Stimulated activated CD4-positive, alpha-beta T cell treated with anti-CD3 and anti-CD28 coated beads, Interleukin-12 subunit alpha, Interleukin-12 subunit beta, amount 100 ng/mL, for 48 hours (primary cell): ENCODE results near the gene DOCK3.
"Not testable (repeated sequence)": the region's sequence is repeated elsewhere in the genome, so short reads cannot be mapped to it uniquely, and the experiment has no call there.

Experiments used
- DNase-seq, 3 donors: peaks; one replicate each; pipeline ENCODE4 v3.0.0-alpha.2; 2020; ENCODE audit warnings: low read depth in 2 of 3, low spot score in 1 of 3

Gene DOCK3

DNA sequence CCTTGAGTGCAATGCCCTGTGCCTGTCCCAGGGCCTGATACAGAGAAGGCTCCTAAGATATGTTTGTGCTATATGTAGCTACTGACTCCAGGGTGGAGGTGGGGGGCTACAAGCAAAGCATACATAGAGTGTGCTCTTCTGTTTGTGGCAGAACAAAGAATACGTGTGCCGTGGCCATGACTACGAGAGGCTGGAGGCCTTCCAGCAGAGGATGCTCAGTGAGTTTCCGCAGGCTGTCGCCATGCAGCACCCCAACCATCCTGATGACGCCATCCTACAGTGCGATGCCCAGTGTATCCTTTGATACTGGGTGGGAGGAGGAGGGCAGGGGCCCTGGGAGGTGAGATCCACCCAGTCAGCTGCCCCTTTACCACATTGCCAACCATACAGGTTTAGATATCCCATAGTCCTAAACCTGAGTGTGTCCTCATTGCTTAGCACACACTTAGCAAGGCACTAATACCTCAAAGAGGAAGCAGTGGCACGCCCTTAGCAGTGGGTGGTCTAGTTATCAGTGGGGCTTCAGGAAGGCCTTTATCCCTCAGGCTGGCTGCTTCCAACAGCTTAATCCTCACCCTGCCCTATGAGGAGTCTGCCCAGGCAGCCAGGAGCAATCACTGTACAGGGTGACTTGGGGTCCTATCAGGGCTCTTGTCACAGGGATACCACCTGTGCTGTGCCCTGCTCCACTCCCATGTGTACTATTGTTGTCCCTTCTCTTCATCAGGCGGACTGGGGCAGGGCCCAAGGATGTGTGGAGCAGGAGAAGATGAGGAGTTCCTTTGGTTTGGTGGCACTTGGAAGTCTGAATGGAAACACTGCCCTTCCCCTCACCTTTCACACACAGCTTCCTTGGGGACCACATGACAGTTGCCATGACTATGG is 680.2 kb downstream of the DOCK3 start:
- no peak for DNase-seq

DNA sequence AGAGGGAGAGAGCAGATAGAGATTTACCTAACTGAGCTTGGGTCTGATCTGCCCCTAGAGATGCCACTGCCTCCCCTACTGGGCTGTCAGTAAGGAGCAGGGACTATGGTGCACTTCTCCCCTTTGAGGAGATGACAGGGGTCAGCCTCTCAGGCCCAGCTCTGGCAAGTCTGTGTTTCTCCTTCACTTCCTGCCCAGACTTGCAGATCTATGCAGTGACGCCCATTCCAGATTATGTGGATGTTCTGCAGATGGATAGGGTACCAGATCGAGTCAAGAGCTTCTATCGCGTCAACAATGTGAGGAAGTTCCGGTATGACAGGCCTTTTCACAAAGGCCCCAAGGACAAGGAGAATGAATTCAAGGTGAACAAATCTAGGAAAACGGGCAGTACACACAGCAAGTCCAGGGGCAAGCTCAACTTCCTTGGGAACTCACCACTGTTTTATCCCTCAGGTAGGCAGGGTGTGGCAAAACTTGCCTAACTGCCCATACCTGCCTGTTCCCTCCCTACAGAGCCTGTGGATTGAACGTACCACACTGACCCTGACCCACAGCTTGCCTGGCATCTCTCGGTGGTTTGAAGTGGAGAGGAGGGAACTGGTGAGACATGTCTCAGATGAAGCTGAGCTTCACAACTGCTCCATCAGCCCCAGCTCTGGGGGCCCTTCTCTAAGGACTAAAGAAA is 681.3 kb downstream of the DOCK3 start:
- no peak for DNase-seq

DNA sequence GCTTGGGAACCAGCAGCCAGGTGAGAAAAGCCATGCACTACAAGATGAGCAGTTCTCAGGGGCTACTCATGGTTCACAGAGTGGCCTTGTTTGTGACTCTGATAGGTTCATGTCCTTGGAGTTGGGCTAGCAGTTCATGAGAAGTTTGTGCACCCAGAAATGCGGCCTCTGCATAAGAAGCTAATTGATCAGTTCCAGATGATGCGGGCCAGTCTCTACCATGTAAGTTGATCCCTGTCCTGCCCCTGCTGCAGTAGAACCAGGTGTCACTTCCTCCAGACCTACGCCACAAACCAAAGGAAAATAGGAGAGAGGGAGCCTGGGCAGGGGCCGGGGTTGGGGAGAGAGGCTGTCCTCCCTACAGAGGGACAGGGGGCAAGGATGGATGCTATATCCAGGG is 683.1 kb downstream of the DOCK3 start:
- no peak for DNase-seq

DNA sequence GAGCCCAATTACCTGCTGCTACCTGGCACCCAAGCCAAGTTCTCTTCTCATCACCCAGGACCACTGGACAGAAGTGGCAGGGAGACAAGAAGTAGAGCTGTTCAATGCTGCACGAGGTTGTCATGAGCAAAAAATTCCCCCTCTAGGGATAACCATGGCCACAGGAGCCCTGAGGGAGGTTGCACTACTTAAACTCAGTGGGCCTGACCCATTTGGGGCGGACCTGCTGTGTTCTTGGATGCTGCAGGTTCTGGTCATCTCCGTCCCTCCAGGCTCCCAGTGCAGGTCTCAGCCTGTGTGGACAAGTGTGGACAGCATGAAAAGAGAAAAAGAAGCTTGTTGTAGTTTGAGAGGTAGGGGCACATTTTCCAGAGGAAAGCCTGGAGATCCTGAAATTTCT is 684.3 kb downstream of the DOCK3 start:
- DNase-seq, result no peak

DNA sequence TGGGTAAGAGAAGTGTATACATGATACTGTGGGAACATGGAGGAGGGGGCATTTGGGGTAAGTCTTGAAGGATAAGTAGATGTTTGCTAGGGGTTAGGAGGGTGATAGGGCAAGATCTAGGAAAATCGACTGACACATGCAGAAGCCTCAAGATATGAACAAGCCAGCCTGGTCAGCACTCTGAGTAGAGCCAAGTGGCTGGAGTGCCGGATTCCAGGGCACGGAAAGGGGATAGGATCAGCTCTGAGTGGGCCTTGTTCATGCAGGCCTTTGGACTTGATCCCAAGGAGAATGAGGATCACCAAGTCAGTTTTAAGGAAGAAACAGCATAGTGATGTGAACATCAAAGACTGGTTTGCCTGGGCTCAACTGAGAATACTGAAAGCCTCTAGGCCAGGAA is 686.1 kb downstream of the DOCK3 start:
- DNase-seq, result no peak

DNA sequence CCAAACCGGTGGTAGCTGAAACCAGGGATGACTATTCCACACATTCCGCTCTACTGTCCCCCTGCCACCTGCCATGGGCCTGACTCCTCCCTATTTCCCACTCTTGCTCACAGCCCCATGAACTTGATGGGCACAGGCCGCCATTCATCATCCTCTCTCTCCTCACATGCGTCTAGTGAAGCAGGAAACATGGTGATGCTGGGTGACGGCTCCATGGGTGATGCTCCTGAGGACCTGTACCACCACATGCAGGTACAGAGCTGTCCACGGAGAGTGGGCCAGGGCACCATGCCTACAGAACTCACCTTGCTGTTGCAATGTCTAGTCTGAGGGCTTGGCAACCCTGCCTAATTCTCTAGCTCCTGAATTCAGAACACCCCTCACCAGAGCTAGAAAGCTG is 687.0 kb downstream of the DOCK3 start:
- DNase-seq, result no peak

DNA sequence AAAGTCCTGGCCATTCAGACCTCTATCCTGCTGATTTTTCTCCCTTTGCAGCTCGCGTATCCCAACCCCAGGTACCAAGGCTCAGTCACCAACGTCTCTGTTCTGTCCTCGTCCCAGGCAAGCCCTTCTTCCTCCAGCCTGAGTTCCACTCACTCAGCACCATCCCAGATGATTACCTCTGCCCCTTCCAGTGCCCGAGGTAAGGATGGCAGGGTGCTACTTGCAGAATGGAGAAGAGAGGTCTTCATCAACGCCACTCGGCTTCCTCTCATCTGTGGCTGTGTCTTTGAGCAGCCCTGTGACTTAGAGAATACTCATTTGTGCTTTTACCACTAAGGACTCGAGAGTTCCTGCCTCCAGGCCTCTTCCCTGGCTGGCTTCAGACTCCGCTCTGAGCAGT is 687.7 kb downstream of the DOCK3 start:
- no peak for DNase-seq

DNA sequence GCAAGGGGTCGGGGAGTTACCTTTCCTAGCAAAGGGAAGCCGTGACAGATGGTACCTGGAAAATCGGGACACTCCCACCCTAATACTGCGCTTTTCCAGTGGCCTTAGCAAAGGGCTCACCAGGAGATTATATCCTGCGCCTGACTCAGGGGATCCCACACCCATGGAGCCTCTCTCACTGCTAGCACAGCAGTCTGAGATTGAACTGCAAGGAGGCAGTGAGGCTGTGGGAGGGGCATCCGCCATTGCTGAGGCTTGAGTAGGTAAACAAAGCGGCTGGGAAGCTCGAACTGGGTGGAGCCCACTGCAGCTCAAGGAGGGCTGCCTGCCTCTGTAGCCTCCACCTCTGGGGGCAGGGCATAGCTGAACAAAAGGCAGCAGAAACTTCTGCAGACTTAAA is 693.5 kb downstream of the DOCK3 start:
- not testable (repeated sequence) for DNase-seq

DNA sequence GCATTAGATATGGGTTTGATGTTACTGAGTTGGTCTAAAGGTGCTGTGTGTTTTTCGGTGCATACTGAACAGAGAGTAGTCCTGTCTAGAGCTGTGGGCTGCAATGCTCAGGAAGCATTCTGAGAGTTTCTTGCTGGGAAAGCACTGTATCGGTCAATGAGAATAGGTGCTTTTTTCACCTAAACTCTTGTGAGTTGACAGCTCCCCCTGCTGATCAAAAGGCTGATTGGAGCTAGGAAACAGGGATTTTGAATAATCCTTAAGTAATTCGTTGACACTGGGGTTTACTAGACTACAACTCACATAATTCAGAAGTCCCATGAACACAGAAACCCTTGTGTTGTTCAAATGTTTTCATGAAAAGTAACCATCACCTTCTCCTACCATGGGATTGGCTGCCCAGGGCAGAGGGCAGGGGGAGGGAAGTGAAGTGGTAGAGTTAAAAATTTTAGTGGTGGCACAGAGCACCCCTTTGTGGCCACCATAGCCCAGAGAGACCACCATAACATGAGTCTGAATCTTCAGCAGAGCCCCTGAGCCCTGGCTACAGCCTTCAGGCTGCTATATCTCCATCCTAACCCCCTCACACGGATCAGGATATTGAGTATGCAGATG is 697.3 kb downstream of the DOCK3 start:
- peak in 1 of 3 donors; percentile 68 for DNase-seq

DNA sequence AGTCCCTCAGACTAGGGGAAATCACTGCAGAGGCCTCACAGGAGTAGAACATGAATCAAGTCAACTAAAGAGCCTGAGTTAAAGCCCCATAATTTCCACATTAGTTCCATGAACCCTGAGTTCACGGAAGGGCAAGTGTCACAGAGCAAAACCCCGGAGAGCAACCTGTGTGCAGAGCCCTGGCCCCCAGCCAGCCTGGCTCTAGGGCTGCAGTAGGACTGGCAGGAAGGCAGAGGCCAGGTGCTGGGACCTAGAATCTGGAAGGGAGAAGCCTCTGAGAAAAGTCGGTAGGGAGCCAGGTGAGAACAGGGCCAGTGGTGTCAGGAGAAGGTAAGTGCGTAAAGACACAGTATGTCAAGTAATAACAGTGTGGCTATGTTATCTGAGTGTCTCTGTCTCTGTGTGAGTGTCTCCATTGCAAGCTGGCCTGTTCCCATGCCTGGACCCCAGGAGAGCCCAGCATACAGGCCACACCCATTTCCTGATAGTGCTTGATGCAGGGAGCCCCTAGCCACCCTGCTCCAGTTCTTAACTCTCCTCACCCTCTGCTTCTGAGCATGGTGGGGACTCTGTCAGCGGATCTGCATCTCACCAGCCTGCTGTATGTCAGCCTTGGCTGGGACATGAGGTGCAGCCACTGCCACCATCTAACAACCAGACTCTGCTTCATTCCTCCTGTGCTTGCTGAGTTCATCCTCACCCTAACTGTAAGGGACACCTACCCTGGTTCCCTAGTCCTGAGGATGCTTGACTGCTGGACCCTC is 699.1 kb downstream of the DOCK3 start:
- DNase-seq, result no peak

DNA sequence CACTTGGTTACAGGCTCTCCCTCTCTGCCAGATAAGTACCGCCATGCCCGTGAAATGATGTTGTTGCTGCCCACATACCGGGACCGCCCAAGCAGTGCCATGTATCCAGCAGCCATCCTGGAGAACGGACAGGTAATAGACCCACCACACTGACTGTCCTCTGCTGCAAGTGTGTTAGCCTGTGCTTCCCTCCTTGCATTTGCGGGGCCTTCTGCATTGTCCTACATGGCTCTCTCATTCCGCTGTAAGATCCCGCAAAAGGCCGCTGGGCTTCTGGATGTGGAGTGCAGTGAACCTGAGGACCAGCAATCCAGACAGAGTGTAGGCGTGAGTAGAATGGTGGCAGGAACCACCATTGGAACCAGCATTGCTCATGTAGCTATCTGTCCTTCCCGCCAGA is 699.7 kb downstream of the DOCK3 start:
- no peak for DNase-seq

DNA sequence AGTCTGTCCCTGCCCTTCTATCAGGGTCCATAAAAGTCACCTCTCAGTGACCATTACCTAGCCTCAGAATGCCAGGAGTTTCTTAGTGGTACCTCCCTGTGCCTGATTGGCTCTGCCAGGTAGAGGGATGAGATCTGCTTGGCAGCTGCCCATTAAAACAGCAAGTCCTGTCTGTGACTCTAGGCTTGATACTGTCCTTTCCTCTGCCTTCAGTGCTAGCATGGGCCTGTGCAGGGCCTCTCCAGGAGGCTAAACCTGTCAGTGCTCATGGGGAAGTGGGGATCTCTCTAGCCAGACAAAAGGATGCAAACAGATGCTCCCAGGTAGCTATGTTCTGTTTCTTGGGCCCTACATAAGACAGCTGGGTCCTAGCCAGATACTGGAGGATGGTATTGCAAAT is 700.4 kb downstream of the DOCK3 start:
- DNase-seq, result no peak

DNA sequence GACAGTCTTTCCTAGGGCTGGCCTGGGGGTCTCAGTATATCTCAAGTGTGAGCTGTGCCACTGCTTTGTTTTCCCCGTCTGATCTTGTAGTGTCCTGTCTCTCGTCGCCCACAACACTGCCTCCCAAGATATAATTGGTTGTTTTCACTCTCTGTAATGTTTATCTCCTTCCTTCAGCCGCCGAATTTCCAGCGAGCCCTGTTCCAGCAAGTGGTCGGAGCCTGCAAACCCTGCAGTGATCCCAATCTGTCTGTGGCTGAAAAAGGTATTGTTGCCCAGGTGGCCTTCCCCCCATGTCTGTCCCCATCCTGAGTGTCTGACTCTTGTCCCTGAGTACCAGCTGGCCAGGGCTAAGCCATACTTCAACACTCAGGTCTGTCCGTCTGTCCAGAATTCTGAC is 700.8 kb downstream of the DOCK3 start:
- DNase-seq, result no peak

DNA sequence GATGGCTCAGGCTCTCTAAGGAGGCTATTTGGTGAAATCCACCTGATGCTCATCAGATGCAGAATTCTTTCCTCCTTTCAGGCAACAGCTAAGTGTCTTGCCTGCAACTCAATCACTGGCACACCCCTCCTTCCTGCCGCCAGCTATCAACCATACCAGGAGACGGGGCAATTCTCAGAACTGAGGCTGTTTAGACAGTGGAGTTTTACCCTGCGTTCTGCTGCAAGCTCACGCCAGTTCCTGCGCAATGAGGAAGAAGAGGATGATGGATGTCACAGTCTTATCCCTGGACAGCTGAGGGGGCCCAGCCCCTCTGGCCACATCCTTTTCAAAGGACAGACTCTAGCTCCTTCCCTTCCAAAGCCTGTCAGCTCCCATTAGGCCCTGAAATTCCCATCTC is 703.3 kb downstream of the DOCK3 start:
- no peak for DNase-seq

DNA sequence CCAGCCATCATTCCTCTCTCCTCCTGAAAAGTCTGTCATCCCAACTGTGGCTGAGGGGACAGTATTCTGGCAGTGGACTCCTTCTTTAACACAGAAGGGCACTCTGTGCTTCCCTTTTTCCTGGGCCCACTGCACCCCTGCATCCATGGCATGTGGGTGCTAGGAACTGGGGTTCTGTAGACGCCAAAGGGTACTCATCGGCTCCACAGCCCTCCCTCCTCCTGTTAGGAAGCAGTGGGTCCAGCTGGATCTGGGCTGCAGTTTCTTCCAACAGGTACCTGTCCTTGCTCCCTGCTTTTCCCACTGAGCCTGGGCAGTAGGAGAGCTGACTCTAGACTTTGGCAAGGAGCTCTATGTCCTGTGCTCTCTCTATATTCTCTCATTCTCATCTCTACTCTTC is 704.0 kb downstream of the DOCK3 start:
- DNase-seq, result no peak

DNA sequence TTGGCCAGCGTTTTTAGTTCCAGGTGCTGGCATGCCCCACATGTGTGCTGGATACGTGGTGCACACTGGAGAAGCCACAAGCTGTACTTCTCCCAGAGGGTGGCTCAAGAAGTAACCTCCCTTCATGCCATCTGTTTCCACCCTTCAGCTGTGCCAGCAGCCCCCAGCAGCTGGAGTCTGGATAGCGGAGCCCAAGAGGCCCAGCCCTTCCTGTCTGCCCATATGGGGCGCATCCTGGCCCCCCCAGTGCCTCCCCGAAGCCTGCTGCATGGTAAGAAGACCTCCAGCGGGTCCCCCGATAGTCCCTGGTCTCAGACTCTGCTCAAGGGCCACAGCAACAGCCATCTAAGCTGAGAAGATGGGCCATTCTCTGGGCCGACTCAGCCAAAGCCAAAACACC is 704.6 kb downstream of the DOCK3 start:
- DNase-seq, result no peak

DNA sequence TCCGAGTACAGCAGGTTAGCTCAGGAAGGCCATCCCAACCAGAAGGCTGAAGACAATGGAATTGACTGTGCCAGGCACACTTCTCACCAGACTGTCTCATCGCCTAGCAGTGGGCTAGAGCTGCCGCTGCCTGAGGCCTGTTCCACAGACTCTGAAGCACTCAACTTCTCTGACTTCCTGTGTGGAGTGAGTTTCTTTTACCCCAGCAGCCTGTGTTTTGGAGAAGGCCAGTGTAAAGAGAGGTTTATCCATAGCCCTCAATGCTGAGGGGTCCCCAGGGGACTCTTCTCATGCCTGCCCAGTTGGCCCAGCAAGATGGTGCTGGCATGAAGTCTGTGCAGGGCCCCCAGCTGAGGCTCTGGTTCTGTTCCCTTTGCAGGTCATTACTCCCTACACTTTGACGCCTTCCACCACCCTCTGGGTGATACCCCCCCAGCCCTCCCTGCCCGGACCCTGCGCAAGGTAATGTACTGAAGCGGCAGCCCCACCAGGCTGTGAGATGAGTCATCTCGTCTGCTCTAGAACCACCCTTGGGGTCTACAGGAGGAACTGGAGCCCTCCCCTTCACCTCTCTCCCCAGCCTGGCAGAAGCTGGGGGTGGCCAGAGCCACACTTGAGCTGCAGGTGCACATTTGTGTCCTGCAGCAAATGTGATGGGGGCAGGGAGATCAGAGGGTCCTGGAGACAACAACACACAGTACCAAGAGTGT is 705.2 kb downstream of the DOCK3 start:
- no peak for DNase-seq

DNA sequence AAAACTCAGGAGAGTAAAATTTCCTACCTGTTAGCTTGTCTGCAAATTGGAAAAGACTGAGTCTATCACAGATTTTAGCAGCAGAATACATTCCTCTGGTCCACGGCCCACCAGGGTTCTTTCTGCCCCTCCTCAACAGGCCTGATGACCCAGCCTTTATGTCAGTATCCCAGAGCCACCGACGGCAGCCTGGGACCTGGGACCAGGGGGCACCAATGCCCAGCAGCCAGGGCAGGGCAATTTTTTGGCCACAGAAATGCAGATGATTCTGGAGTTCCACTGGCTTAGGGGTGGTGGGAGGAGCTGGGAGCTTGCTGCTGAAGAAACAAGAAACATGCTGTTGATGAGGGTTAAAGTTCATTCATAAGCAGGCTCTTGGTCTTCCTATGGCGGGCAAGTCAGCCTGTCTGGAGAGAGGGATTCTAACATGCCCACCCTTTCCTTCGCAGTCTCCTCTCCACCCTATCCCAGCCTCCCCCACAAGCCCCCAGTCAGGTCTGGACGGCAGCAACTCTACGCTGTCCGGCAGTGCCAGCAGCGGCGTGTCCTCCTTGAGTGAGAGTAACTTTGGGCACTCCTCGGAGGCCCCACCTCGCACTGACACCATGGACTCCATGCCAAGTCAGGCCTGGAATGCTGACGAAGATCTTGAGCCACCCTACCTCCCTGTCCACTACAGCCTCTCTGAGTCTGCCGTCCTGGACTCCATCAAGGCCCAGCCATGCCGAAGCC is 706.0 kb downstream of the DOCK3 start:
- DNase-seq, result no peak

DNA sequence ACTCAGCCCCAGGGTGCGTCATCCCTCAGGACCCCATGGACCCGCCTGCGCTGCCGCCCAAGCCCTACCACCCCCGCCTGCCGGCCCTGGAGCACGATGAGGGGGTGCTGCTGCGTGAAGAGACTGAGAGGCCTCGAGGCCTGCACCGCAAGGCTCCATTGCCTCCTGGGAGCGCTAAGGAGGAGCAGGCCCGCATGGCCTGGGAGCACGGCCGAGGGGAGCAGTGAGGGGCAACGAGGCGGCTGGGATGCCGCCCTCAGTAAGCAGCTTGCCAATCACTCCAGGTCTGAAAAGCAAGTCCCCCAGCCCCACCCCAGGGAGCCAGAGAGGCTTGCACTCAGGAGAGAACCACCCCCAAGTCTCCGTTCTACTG is 706.6 kb downstream of the DOCK3 start:
- DNase-seq, result no peak

DNA sequence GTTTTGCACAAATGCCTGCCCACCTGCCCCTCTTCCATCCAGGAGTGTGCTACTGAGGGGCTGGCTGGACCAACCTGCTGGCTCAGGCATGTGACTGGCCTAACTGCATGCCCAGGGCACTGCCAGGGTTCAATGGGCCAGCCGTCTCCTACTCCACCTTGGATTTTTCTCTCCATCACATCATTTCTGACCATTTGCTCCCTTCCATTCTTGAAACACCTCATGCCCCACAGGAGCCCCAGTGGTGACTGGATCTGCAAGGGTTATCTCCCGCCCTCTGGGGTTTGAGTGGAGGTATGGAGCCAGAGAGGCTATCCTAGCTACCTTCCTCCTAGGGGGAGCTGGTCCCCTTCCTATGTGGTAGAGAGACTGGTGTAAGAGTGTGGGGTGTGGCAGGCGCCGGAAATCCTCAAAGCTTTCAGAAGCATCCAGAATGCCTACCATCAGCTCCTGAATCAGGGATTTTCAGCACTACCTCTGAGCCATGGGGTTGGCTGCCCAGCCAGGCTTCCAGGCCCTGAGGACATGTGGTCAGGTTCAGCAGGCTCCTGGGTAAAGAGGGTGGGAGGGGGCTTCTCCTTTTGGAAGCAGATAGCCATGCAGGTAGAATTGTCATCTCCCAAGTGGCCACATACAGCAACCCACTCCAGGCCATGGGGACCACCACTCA is 707.5 kb downstream of the DOCK3 start:
- DNase-seq, result no peak
